HEK293T (cell line): ENCODE data around the gene RBM26.

ENCODE experiments used
- ARNT ChIP-seq: fragments of 450-650 bp; IDR thresholded peaks from 2 replicates; pipeline ENCODE4 v1.6.1; 2017; ENCODE audit warnings: mild to moderate bottlenecking
- BHLHE40 ChIP-seq: fragments of 450-650 bp; IDR thresholded peaks from 2 replicates; pipeline ENCODE4 v1.6.1; 2016; ENCODE audit warnings: mild to moderate bottlenecking, moderate library complexity, borderline replicate concordance
- ELF4 ChIP-seq: fragments of 450-650 bp; IDR thresholded peaks from 2 replicates; pipeline ENCODE4 v1.6.1; 2017; ENCODE audit warnings: antibody characterized with exemption
- FOXK2 ChIP-seq: fragments of 450-650 bp; IDR thresholded peaks from 2 replicates; pipeline ENCODE4 v1.6.1; 2016; ENCODE audit warnings: mild to moderate bottlenecking
- SP1 ChIP-seq: fragments of 450-650 bp; IDR thresholded peaks from 2 replicates; pipeline ENCODE4 v1.6.1; 2017
- TF ChIP-seq, protein P1 (sequence below): fragments of 450-650 bp; IDR thresholded peaks from 2 replicates; pipeline ENCODE4 v1.6.1; 2016

DNA sequence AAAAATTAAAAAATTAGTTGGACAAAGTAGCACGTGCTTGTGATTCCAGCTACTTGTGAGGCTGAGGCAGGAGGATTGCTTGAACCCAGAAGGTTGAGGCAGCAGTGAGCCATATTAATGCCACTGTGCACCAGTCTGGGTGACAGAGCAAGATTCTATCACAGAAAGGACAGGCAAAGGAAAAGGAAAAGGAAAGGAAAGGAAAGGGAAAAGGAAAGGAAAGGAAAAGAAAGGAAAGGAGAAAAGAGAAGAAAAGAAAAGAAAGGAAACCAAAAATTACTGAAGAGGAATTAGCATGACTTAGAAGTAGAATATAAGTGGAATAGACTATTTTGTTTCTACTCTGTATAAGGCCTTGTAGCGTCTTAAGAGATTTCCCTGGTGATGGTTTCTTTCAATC is 122.3 kb downstream of the RBM26 start:
- TF ChIP-seq SP1 (no peak), BHLHE40 (no peak), ELF4 (no peak), ARNT (no peak), FOXK2 (no peak)
- TF ChIP-seq, protein P1, sequence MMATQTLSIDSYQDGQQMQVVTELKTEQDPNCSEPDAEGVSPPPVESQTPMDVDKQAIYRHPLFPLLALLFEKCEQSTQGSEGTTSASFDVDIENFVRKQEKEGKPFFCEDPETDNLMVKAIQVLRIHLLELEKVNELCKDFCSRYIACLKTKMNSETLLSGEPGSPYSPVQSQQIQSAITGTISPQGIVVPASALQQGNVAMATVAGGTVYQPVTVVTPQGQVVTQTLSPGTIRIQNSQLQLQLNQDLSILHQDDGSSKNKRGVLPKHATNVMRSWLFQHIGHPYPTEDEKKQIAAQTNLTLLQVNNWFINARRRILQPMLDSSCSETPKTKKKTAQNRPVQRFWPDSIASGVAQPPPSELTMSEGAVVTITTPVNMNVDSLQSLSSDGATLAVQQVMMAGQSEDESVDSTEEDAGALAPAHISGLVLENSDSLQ, result no peak
